Stimulated activated CD8-positive, alpha-beta memory T cell treated with anti-CD3 and anti-CD28 coated beads, Interleukin-4, amount 100 ng/mL, for 1 hour (primary cell): ENCODE data around the gene MMP21.

ENCODE experiments used
- DNase-seq, 2 donors: peaks; one replicate each; pipeline ENCODE4 v3.0.0-alpha.2; 2020; ENCODE audit warnings: low read depth in 2 of 2, low spot score in 1 of 2

The MMP21 gene

DNA sequence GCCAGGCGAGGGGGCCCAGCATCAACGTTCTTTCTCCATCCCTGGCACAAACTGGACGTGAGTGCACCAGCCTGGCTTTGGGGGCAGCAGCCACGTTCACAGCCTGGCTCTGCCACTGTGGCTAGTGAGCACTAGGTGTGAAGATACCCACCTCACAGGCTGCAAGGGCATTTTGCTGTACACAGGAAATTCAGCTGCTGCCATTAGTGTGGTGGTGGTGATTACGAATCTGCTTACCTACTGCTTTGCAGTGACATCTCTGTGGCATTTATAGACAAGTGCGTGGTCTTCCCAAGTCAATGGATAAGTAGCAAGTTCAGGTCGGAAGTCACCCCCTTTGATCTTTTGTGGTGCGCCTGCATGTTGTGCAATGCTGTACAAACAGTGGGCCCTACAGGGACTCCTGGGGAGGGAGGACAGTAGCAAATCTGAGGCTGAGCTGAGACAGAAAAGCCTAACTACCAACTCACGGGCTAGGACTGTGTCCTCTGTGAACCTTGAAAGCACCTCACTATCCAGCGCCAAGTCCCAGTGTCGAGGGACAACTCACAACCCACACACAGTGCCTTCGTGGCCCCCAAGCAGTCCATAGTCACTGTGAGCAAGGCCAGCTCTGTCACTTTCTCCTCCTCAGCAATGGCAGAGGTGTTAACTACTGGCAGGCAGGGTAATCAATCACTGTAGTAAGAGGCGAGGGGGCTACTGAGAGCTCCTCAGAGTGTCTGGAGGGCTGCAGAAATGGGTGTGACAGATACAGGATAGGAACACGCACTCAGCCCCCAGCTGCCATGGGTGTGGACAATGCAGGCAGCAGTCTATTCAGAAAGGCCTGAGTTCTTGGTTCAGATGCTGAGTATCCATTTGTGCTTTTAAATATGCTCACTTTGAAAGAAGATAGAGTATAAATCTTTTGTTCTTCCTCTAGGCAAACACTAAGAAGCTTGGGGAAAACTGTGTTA, 17.0 kb upstream of the MMP21 start:
- DNase-seq = no peak

DNA sequence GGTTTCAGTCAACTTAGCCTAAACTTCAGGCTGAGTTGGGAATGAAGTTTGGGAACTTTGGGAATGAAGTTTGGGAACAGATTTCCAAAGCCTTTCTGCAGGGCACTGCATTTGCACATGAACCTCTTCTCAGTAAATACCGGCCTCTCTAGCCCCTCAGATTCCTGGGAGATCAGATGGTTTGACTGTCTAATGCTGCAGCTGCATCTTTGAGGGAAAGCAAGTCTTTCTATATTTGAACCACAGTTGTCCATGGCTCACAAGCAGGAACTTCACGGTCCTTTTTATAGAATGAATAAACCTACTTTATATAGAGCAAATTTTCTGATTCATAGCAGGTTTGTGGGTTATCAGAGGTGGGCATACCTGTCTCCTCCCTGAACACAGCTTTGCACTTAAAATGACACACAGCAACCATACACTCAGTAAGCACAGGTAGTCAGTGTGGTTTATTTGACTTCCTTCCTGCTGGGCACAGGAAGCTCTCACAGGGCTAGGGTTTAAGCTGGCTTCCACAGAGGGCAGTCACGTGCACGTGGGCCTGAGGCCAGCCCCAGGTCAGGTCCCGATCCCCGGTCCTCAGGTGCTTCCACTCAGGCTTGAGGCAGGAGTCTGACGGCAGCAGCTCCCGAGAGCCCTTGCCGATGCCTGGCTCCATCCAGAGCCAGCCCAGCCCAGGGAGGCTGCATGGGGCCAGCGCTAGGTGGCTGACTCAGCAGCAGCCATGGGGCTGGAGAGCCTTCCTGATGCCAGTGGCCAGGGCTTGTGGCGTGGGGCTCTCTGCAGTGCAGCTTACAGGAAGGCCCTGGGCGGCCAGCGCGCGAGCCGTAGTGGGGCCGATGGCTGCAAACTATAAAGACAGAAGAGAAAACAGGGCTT, 12.8 kb upstream of the MMP21 start:
- DNase-seq = no peak

DNA sequence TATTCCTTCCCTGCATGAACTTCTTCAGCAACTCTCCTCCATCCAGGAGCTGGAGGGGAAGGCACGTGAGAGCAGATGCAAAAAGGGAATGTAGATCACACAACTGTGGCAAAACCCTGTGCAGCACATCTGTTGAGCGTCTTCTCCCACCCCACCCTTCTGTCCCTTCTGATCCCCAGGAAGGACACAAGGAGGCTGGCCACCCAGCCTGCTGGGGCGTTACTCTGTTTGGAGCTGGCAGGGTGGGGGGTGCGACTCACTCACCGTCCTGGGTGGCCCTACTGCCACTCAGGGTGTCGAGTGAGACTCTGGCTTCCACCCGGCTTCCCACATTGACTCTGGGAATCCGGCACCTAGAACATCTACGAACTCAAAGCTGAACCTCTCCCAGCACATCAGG, 10.2 kb upstream of the MMP21 start:
- no peak for DNase-seq

DNA sequence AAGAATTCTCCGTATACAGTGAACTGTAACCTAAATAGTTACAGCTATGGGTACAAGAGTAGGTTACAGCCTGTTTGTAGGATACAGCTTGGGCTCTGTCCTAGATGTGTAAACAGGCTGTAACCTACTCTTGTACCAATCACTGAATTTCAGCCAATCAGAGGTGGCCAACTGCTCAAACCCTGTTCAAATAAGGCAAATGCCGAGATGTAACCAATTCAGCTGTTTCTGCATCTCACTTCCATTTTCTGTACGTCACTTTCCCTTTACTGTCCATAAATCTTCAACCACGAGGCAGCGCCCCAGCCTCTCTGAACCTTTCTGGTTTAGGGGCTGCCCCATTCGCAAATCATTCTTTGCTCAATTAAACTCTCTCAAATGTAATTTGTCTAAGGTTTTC, 8.3 kb upstream of the MMP21 start:
- DNase-seq = no peak

DNA sequence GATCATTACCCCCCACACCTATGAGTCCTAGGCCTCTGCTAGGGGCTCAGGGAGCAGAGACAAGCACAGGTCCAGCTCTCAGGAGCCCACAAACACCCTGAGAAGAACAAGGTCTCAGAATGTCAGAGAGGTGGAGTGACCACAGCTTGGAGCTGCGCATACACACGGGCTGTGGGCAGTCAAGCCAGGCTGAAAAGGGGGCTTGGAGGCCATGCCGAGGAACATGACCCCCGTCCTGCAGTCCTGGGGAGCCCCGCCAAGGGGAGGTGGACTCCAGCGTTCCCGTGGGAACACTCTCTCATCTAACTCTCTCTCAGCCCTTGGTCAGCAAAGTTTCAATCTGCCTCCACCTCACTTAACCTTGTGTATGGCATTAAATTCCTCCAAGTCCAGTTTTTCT, 7.8 kb upstream of the MMP21 start:
- no peak for DNase-seq

DNA sequence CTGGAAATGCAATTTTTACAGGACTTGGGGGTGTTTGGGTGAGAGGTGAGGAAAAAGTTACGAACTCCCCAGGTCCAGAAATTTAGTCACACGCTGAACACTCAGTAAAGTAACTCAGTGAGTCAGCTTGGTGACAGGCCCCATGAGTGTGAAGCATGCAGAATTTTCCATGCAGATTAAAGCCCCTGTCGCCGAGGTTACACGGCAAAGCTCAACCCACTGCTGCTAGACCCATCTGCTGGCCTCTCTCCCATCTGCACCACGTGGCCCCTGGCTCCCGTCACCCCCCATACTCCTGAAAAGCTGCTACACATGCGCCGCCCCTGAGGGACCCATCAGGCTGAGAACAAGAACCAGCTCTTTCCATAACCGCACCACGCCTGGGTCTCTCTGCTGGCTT, 7.0 kb upstream of the MMP21 start:
- no peak for DNase-seq

DNA sequence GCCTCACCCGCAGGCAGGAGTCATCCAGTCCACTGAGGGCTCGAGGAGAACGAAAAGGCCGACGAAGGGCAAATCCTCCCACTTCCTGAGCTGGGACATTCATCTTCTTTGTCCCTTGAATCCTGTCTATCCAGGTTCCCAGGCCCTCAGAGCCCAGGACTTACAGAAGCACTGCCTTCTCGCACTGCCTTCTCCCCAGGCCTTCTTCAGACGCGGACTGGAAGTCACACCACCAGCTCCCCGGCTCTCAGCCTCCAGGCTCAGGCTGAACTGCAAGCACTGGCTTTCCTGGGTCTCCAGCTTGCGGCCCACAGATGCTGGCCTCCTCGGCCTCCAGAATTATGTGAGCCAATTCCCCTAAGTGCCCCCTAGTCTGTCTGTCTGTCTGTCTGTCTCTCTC, 6.4 kb upstream of the MMP21 start:
- DNase-seq = no peak

DNA sequence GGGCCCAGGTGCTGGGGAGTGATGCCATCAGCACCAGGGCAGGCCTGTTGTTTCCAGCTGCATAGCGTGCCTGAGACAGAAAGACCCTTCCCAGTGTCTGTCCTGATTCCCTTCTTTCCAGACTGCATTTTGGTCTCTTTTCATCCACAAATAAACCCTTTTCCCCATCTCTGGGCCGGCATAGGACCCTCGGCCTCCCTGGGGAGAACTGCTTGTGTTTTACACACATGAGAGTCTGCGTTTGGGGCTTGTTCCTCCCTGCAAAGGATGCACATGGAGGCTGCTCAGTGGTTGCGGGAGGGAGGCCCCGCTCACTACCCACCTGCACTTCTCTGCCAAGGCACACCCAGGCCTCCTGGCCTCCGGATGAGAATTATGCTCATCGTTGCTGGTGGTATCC, 5.8 kb upstream of the MMP21 start:
- no peak for DNase-seq

DNA sequence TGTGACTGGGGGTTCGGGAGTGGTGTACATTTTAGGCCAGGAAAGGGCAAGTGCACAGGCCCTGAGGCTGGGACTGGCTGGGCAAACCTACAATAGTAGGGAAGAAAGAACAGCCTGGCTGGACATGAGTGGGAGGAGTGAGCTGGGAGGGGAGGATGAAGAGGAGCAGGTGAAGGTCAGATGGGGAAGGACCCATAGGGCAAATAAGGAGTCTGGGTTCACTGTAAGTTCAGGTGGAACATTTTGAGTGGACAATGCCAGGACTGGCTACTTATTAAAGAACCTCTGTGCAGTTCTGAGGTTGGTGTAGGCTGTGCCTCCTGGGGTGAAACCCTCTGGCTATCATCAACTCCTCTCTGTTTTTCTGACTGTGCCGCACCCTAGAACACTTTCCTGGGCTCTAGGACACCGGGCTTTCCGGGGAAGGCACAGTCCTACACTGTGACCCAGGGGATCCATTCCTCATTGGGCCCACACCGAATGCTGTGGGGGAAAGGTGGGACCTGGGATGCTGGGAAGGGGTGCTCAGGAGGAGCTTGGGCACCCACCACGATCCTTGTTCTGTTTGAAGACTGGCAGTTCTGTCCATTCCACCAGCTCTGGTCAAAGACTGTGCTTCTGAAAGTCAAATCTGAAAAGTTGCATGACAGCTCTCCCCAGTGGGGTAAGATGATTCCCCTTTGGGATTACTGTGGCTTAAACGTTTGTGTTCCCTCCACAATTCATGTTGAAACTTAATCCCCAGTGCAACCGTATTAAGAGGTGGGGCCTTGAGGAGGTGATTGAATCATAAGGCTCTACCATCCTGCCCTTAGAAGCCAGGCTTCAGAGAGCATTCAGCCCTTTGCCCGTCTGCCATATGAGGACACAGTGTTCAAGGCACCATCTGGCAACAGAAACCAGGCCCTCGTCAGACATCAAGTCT, 4.0 kb upstream of the MMP21 start:
- no peak for DNase-seq

DNA sequence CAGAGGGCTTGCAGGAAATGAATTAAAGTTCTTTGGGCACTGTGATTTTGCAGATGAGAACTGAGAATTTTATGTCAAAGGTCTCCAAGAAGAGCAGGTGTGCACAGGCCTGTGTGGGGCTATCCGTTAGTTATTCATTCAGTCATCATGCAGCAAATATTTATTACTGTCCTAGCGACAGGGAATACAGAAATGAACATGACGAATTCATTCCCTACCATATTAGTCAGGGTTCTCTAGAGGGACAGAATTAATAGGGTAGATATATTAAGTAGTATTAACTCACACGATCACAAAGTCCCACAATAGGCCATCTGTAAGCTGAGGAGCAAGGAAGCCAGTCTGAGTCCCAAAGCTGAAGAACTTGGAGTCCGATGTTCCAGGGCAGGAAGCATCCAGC, 2.9 kb upstream of the MMP21 start:
- no peak for DNase-seq

DNA sequence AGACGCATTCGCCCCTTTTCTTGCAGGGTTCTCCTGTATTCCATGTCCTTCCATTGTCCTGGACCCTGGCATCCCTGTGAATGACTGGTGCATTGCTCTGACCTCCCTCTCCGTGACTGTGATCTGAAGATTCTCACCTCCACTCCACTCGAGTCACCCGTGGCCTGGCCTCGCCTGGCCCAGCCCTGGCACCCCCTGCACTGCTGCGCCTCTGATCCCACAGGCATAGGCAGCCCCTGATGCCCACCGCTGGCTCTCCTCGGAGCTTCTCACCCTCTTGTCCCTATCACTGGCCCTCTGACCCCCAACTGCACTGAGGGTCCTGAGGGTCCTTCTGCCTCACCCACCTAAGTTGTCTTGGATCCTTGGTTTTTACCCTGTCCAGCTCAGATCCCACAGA, 2.2 kb upstream of the MMP21 start:
- DNase-seq = no peak

DNA sequence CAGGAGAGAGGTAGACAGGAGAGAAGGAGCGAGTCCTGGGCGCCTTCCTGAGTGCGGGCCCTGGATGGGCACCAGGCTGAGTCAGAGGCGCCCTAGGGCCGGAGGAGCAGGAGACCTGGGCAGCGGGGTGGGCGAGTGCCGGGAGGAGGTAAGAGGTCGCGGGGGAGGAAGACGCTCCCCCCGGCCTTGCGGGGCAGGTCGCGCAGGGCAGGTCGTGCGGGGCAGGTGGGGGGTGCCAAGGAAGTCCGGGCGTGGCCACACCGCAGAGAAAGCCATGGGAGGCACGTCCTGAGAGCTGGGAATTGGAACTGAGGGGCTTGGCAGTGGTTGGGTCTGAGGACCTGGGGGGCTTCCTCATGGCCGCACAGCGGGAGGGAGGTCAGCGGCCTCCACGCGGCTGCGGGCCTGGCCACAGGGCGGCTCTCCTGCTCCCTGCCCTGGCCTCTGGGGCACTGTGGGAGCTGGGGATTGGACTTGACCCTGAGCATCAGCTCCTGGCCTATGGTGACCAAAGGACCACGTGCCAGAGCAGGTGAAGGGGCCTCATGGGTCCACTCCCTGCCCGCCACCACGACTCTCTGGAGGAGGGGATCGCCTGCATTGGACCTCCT, 935 bp downstream of the MMP21 start:
- no peak for DNase-seq

DNA sequence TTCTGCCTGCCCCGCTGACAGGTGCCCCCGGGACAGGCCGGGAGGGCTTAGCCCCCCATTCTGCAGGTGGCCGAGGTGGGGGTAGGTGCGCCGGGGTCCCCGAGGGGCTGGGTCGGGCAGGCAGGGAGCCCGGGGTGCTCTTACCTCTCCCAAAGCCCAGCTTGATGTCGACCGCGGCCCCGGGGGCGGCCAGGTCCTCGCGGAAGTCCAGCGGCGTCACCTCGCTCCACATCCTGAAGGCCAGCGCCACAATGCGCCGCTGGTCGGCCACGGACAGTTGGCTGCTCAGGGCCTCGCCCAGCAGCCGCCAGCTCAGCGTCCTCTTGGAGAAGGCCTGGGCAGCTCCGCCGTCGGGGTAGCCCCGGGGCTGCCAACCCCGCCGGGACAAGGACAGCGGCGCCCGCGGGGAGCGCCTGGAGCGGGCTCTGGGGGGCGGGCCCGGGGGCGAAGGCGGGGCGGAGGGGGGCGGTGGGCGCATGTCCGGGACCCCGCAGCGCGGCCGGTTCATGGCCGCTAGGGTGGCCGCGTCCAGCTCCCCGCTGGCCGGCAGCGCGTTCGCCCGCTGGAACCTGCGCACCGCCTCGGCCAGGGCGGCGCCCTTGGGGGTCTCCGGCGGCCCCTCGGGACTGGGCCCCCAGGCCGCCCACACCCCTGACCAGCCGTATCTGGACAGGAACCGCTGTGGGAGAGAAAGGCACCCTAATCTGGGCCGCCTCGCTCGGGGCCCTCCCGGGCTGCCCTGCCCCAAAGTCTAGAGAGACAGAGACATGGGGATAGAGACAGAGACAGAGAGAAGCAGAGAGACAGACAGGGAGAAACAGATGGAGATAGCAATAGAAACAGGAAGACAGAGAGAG, 1.7 kb downstream of the MMP21 start:
- no peak for DNase-seq

DNA sequence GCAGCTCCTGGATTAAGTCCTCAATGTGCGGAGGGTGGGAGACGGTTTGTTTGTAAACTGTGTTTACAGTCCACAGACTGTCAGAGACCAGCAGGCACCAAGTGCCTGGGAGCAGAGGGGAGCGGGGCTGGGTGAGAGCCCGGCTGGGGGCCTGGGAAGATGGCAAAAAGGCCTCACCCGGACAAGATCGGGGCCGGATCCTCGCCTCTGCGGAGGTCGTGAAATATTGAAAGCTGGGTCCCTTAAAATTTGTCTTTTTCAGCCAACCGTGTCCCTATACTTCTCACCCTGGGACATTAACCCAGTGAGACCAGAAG, 2.8 kb downstream of the MMP21 start:
- no peak for DNase-seq

DNA sequence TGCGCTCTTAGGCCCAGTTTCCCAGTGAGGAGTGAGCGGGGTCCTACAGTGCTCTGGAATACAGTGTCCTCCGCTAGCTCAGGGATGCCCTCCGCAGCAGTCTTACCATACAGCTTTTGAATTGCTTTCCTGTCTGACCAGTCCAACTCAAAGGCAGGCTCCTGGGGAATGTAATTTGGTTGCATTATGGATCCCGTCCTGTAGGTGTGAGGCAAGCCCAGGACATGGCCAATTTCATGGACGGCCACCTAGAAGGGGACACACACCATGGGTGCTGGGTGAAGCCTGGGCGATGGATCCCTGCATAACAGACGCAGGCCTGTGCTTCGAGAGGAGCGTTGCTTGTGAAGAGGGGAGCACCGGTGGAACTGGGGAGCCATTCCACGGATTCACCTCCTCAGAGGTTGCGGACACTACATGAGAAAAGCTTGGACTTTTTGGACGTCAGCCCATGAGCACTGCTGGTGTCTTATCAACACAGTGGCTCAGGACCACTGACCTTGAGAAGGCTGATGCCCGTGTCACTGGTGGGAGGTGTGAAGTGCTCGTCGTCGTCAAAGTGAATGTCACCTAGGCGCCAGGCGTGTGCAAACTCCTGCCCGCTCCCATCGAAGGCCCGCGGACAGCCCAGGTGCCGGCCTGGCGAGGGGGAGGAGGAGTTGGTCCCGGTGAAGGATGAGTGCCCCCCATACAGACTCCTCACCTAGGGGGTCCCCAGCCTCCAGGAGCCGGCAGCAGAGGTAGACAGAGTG, 3.3 kb downstream of the MMP21 start:
- DNase-seq = no peak

DNA sequence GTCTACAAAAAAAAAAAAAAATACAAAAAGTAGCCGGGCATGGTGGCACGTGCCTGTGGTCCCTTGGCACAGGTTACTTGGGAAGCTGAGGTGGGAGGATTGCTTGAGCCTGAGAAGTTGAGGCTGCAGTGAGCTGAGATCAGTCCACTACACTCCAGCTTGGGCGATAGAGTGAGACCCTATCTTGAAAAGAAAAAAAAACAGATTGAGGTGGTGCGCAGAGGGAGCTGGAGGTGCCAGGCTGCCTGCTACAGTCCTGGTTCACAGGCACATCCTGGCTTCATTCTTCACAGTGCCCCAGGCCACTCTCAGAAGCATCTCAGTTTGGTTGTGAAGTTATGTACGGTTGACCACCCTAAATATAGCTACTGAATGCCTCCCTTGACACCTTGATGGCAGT, 4.8 kb downstream of the MMP21 start:
- DNase-seq = no peak

DNA sequence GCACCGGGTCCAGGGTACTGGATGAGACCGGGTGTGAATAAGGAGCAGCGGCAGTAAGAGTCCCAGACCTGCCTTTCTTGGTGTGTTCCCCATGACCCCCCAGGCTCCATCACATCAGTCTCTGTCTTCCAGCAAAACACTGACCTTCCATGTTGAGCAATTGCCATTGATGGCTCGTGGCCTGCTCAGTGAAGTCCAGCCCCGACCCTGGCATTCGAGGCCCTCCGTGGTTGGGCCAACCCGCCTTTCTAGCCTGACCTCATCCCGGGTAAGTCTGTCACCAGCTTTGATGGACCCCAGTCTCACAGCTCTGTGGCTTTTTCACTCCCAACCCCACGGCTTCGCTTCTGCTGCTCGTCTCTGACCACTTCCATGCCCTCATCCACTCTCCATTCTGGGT, 6.4 kb downstream of the MMP21 start:
- no peak for DNase-seq

DNA sequence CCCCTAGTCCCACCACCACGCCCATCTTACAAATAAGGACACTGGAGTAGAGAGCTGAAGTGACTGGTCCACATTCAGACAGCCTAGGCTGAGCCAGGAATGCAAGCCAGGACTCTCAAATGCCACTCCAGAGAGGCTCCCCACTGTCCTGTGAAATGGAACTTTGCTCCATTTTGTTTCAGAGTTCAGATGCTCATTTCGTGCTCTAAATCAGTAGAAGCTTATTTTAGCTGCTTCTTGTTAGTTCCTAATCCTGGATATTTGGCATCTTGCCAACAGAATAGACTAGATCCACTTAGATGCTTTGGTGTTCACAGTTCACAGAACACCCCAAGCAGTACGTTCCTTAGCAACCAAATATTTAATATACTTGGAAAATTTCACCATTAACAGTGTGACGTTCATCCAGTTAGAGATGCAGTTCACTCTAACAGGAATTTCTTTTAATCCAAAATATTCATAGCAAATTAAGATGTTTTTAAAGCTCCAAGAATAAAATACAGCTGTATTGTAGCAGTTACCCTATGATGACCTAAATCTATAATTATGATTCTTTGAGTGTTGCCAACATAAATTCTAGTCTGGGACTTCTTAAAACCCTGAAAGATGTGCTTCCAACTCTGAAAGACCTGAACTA, 7.3 kb downstream of the MMP21 start:
- no peak for DNase-seq

DNA sequence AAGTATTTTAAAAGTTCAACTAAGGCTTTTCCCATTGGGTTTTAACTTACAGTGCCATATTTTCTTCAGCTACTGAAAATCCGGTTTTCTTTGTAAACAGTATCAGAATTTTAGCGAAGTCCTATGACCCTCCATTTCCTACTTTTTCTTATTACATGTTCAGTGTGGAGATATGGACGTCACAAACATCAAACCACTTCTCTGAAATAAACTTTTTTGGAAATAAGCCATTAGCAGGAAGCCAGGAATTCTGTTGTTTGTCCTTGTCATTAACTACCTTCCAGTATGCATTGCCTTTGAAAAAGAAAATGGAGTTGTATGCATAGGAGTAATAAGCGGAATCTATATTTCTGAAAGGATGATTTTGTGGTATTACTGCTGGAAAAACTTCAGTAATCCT, 9.1 kb downstream of the MMP21 start:
- DNase-seq = no peak
